HG02884 (cell line): ENCODE measurements around the gene NEUROG1.
A peak's percentile ranks its signal among the peaks of the same experiment; 100 is the strongest.

Experiments used
- ATAC-seq: cut with Tn5 transposase; IDR thresholded peaks from one replicate; pipeline ENCODE4 v1.9.1; 2021; ENCODE audit warnings: mild to moderate bottlenecking, moderate library complexity; ENCODE audit not compliant: unreplicated experiment

Gene NEUROG1

GRCh38 chr5:135535820-135536801 is at the start of gene NEUROG1:
Gene NEUROG1 (minus strand): TSS chr5:135535964. CDS start chr5:135535690, 274 bp downstream.
- no peak for ATAC-seq

GRCh38 chr5:135584918-135585317 is 49.2 kb upstream of the NEUROG1 start:
- ATAC-seq = no peak

- ATAC-seq = no peak
Measured at GRCh38 chr5:135584276-135584675, 48.5 kb upstream of the NEUROG1 start.

- ATAC-seq = no peak
Measured at GRCh38 chr5:135582099-135582781, 46.5 kb upstream of the NEUROG1 start.

GRCh38 chr5:135578685-135579341 is 43.0 kb upstream of the NEUROG1 start, which contains the start of gene CXCL14:
Gene CXCL14 (minus strand): TSS chr5:135578991. CDS start chr5:135578778, 213 bp downstream.
- ATAC-seq = no peak

GRCh38 chr5:135578305-135578684 is 42.5 kb upstream of the NEUROG1 start:
- ATAC-seq = no peak

- no peak for ATAC-seq
Measured at GRCh38 chr5:135577421-135577820, 41.7 kb upstream of the NEUROG1 start.

GRCh38 chr5:135576075-135576599 is 40.4 kb upstream of the NEUROG1 start:
- ATAC-seq = no peak

GRCh38 chr5:135574493-135574892 is 38.7 kb upstream of the NEUROG1 start:
- ATAC-seq = no peak

GRCh38 chr5:135571902-135572301 is 36.1 kb upstream of the NEUROG1 start:
- no peak for ATAC-seq

- no peak for ATAC-seq
Measured at GRCh38 chr5:135571066-135571609, 35.4 kb upstream of the NEUROG1 start.

GRCh38 chr5:135570453-135570764 is 34.6 kb upstream of the NEUROG1 start:
- ATAC-seq = no peak

- no peak for ATAC-seq
Measured at GRCh38 chr5:135569755-135570452, 34.1 kb upstream of the NEUROG1 start.

- no peak for ATAC-seq
Measured at GRCh38 chr5:135568923-135569360, 33.2 kb upstream of the NEUROG1 start.

GRCh38 chr5:135568246-135568645 is 32.5 kb upstream of the NEUROG1 start:
- ATAC-seq = no peak

- no peak for ATAC-seq
Measured at GRCh38 chr5:135567661-135568060, 31.9 kb upstream of the NEUROG1 start.

GRCh38 chr5:135566422-135567400 is 30.9 kb upstream of the NEUROG1 start:
- no peak for ATAC-seq

GRCh38 chr5:135565725-135566421 is 30.1 kb upstream of the NEUROG1 start:
- ATAC-seq = peak; percentile 66
